ENCODE results near the gene NFKBIA. TPM values are rescaled to one million over a fixed set of nuclear protein-coding genes. Genes with fewer than 3 reads are reported as not detected.
A peak's percentile ranks its signal among the peaks of the same experiment; 100 is the strongest.

Gene NFKBIA
- total RNA-seq, 2 experiments from 2014 or later, result 56.1 to 56.8 TPM

DNA sequence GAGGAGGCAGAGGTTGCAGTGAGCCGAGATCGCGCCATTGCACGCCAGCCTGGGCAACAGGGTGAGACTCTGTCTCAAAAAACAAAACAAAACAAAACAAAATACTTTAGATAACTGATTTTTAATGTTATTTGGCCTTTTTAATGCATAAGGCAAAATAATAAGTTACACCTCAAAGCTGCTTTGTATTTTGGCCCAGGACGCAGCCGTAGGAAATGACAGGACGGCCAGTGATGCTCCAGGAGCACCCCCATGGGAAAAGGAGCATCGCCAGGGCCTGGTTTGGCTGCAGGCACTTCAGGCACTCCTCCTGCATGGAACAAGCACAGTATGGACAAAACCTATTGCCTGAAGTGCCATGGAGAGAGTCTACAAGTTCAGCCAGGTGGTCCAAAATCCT lies 3.5 kb upstream of the NFKBIA start:
- Mint-ChIP-seq H3K36me3 (ENCODE audit: low read depth) (peaks cover 9% of the 10 kb centered on the region), H3K4me3 (no peak overlapping the region), H3K27ac (no peak overlapping the region), H3K4me1 (ENCODE audit: low read depth) (peaks cover 29% of the 10 kb centered on the region), H3K9me3 (ENCODE audit: insufficient read depth) (no peaks in the 10 kb centered on the region), H3K27me3 (ENCODE audit: low read depth) (no peaks in the 10 kb centered on the region)
- DNase-seq (no peak), ATAC-seq (no peak)
- ChIA-PET POLR2A (no interaction called here), CTCF (interaction anchor here (0.9 to 12.0 kb wide), 7 partner anchors 9 to 268 kb away, joined by 3 to 132 read pairs (median 6); no protein-coding TSS in a partner anchor)

DNA sequence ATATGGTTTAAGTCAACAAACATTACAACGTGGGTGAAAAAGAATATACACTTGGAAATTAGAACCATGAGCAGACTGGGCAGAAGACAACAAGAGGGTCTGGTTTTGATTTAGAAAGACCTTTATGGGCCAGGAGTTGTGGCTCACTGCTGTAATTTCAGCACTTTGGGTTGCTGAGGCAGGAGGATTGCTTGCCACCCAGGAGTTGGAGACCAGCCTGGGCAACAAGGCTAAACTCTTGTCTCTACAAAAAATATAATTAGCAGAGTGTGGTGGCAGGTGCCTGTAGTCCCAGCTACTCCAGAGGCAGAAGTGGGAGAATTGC lies 2.7 kb upstream of the NFKBIA start:
- Mint-ChIP-seq H3K27me3 (ENCODE audit: low read depth) (no peaks in the 10 kb centered on the region), H3K27ac (no peak overlapping the region), H3K9me3 (ENCODE audit: insufficient read depth) (no peaks in the 10 kb centered on the region), H3K36me3 (ENCODE audit: low read depth) (peaks cover 17% of the 10 kb centered on the region), H3K4me3 (no peak overlapping the region), H3K4me1 (ENCODE audit: low read depth) (peaks cover 33% of the 10 kb centered on the region)
- no peak for ATAC-seq
- ChIA-PET POLR2A (no interaction called here), CTCF (interaction anchor here (0.9 to 12.0 kb wide), 6 partner anchors 9 to 267 kb away, joined by 3 to 132 read pairs (median 8); no protein-coding TSS in a partner anchor)
- no peak for DNase-seq

DNA sequence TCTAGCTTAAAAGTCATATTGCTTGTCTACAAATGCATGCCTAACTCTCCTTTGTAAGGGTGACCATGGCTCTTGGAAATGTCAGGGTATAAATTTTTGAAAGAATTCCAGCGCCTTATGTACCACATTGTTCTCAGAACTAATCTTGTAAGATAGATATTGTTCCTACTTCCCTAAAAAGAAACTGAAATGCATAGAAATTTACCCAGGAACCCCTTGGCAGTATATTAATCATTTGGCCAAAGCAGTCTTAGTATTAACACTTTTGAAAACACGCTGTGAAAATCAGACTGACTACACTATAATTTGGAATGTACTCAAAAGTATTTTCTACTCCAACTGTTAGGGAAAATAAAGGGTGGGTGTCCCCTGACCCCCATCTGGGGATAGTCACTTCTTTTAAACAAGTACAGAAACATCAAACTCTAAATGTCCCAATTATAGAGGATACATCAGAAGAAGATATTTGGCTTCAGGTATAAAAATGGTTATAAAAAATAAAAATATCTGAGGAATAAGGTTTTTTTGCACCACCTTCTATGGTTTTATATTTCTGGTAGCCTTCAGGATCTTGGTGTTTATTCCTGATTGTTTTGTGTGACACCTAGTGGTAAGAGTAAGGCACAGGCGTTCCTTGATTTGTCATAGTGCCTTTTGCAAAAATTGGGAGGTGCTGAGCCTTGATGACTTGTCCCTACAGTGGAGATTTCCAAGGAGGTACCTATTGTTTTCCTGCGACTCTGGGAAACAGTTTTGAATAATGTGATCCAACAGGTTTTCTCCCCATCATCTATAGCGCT lies 2.2 kb upstream of the NFKBIA start:
- ATAC-seq (no peak), DNase-seq (peak; percentile 46)
- H3K27ac Mint-ChIP-seq, result no peak overlapping the region
- peaks cover 39% of the 10 kb centered on the region for H3K4me1 Mint-ChIP-seq (ENCODE audit: low read depth)
- no peaks in the 10 kb centered on the region for H3K9me3 Mint-ChIP-seq (ENCODE audit: insufficient read depth)
- H3K27me3 Mint-ChIP-seq (ENCODE audit: low read depth), result no peaks in the 10 kb centered on the region
- peaks cover 23% of the 10 kb centered on the region for H3K36me3 Mint-ChIP-seq (ENCODE audit: low read depth)
- ChIA-PET CTCF (interaction anchor here (0.6 to 12.0 kb wide), 31 partner anchors 8 to 363 kb away, joined by 3 to 132 read pairs (median 6); partner anchors contain the start of genes PPP2R3C, PRORP and PSMA6), POLR2A (interaction anchor here (3.5 to 5.9 kb wide), 3 partner anchors 11 to 177 kb away, joined by 37 to 113 read pairs (median 102); partner anchors contain the start of gene PSMA6)
- H3K4me3 Mint-ChIP-seq, result no peak overlapping the region

DNA sequence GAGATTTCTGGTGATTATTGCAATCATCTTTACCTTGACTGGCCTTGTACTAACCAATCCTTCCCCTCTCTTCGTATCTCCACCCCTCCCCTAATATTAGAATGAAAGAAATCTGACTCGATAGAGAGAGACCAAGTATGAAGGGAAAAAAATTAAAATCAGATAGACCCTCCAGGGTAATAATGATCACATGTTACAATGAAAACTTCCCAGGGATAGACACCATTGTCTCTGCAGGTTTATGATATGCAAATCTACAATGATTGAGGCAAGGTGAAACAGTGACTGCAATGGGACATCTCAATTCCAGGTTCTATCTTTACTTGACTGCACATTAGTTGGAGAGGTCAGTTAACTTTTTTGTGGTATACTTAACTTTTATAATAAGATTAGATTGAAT lies 1.5 kb upstream of the NFKBIA start:
- Mint-ChIP-seq H3K36me3 (ENCODE audit: low read depth) (peaks cover 29% of the 10 kb centered on the region), H3K4me1 (ENCODE audit: low read depth) (peaks cover 45% of the 10 kb centered on the region), H3K27me3 (ENCODE audit: low read depth) (no peaks in the 10 kb centered on the region), H3K9me3 (ENCODE audit: insufficient read depth) (no peaks in the 10 kb centered on the region), H3K4me3 (no peak overlapping the region), H3K27ac (no peak overlapping the region)
- no peak for DNase-seq
- ChIA-PET CTCF (interaction anchor here (0.6 to 6.6 kb wide), 26 partner anchors 9 to 363 kb away, joined by 3 to 112 read pairs (median 6); partner anchors contain the start of genes PPP2R3C, PRORP and PSMA6), POLR2A (interaction anchor here (0.6 to 5.9 kb wide), 8 partner anchors 12 to 424 kb away, joined by 3 to 113 read pairs (median 34); partner anchors contain the start of genes PSMA6 and SRP54)
- no peak for ATAC-seq

DNA sequence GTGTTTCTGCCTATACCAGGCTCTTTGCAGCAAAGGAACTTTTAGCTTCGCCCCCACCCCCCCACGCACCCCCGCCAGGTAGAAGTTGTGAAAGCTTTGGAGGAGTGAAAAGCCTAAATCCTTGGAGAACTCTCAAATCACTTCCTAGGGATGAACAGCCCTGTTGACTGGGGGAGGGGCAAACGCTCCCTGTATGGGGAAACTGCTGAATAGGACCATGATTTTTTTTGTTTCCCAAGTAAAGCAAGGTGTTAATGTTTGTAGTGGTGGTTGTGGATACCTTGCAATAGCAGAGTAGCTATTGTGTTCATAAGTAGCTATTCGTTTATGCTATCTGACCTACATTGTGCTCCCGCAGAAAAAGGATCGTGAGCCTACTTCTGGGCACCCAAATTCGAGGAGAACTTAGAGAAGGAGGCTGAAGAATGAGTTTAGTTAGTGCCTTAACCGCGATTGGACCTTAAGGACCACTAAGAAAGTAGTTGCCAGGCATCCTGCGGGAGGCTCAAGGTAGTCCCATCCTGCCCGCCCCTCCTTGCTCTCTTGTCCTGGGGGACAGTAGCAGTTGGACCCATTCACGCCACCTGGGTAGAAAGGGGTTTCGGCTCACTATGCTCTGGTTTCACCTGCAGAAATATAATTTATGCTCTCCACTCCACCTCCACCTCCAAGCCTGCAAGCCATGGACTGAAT lies 901 bp upstream of the NFKBIA start:
- ChIA-PET CTCF (interaction anchor here (0.6 to 6.6 kb wide), 32 partner anchors 10 to 362 kb away, joined by 3 to 112 read pairs (median 6); partner anchors contain the start of genes PPP2R3C, PRORP and PSMA6), POLR2A (interaction anchor here (0.6 to 5.9 kb wide), 49 partner anchors 8 to 775 kb away, joined by 3 to 113 read pairs (median 7); partner anchors contain the start of genes FAM177A1, PPP2R3C, PRORP and PSMA6)
- H3K9me3 Mint-ChIP-seq (ENCODE audit: insufficient read depth), result no peaks in the 10 kb centered on the region

DNA sequence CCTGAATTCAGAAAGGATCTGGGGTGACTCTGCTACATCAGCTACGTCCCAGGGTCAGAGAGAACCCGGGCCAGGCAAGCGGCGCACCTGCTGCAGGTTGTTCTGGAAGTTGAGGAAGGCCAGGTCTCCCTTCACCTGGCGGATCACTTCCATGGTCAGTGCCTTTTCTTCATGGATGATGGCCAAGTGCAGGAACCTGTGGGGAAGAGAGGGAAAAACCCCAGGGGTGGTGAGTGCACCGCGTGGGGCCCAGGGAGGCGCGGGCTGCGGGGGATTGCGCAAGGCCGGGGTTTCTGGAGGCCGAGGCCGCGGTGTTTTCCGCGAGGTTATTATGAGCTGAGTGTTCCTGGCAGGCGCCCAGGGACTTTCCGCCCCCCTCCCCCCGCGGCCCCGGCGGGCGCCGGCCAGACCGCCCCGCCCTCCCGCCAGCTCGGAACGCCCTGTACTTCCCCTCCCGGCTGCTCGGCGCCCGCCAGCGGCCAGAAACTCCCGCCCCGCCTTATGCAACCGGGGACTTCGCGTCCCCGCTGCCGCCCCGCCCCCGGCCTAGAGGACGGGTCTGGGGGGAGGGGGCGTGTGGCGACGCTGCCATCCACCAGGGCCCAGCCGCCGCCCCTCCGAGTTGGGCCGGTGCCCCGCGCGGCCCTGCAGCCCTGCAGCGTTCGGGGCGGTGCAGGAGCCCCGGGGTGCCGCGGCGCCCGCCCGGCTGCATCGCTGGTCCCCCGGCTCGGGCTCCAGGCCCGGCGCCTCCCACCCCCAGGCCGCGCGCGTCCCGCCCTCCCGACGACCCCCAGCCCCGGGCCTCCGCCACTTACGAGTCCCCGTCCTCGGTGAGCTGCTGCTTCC lies 723 bp downstream of the NFKBIA start:
- CTCF ChIA-PET, result interaction anchor here (0.9 to 6.6 kb wide), 26 partner anchors 11 to 357 kb away, joined by 3 to 112 read pairs (median 7); partner anchors contain the start of genes PPP2R3C, PRORP and PSMA6
- ATAC-seq, result peak; percentile 57
- POLR2A ChIA-PET, result interaction anchor here (0.6 to 5.9 kb wide), 51 partner anchors 10 to 807 kb away, joined by 3 to 113 read pairs (median 6); partner anchors contain the start of genes BAZ1A, BRMS1L, FAM177A1 and PPP2R3C
- Mint-ChIP-seq H3K4me1 (ENCODE audit: low read depth) (peaks cover 55% of the 10 kb centered on the region), H3K4me3 (peak overlapping the region; percentile 93), H3K9me3 (ENCODE audit: insufficient read depth) (no peaks in the 10 kb centered on the region), H3K27ac (peak overlapping the region; percentile 97), H3K36me3 (ENCODE audit: low read depth) (peaks cover 47% of the 10 kb centered on the region), H3K27me3 (ENCODE audit: low read depth) (no peaks in the 10 kb centered on the region)
- peak; percentile 91 for DNase-seq

More for the DNA sequence above, 901 bp upstream of the NFKBIA start:
- DNase-seq, result no peak
- no peak for ATAC-seq
- H3K27ac Mint-ChIP-seq, result peak overlapping the region; percentile 97
- peaks cover 35% of the 10 kb centered on the region for H3K36me3 Mint-ChIP-seq (ENCODE audit: low read depth)
- H3K4me3 Mint-ChIP-seq, result peak overlapping the region; percentile 93
- peaks cover 51% of the 10 kb centered on the region for H3K4me1 Mint-ChIP-seq (ENCODE audit: low read depth)
- H3K27me3 Mint-ChIP-seq (ENCODE audit: low read depth), result no peaks in the 10 kb centered on the region

DNA sequence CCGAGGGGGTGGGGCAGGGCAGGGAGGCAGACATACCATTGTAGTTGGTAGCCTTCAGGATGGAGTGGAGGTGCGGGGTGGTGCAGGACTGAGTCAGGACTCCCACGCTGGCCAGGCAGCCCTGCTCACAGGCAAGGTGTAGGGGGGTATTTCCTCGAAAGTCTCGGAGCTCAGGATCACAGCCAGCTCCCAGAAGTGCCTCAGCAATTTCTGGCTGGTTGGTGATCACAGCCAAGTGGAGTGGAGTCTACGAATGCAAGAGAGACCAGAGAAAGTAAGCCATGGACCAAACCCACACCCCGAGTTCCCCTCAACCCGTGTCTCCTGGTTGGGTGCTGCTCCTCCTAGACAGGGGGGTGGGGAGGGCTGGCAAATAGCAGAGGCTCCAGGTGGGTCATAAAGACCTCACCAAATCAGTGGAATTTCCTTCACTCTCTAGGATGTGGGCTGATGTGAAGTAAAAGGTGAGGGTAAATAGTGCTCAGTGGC lies 1.4 kb downstream of the NFKBIA start:
- Mint-ChIP-seq H3K27ac (peak overlapping the region; percentile 86), H3K9me3 (ENCODE audit: insufficient read depth) (no peaks in the 10 kb centered on the region), H3K4me1 (ENCODE audit: low read depth) (peaks cover 57% of the 10 kb centered on the region), H3K36me3 (ENCODE audit: low read depth) (peaks cover 49% of the 10 kb centered on the region), H3K4me3 (peak overlapping the region; percentile 91), H3K27me3 (ENCODE audit: low read depth) (no peaks in the 10 kb centered on the region)
- ATAC-seq (peak; percentile 1), DNase-seq (no peak)
- ChIA-PET CTCF (interaction anchor here (1.0 to 6.6 kb wide), 17 partner anchors 10 to 356 kb away, joined by 3 to 112 read pairs (median 12); partner anchors contain the start of gene PSMA6), POLR2A (interaction anchor here (0.6 to 5.9 kb wide), 37 partner anchors 9 to 528 kb away, joined by 3 to 113 read pairs (median 6); partner anchors contain the start of genes BAZ1A, BRMS1L, FAM177A1 and PPP2R3C)

DNA sequence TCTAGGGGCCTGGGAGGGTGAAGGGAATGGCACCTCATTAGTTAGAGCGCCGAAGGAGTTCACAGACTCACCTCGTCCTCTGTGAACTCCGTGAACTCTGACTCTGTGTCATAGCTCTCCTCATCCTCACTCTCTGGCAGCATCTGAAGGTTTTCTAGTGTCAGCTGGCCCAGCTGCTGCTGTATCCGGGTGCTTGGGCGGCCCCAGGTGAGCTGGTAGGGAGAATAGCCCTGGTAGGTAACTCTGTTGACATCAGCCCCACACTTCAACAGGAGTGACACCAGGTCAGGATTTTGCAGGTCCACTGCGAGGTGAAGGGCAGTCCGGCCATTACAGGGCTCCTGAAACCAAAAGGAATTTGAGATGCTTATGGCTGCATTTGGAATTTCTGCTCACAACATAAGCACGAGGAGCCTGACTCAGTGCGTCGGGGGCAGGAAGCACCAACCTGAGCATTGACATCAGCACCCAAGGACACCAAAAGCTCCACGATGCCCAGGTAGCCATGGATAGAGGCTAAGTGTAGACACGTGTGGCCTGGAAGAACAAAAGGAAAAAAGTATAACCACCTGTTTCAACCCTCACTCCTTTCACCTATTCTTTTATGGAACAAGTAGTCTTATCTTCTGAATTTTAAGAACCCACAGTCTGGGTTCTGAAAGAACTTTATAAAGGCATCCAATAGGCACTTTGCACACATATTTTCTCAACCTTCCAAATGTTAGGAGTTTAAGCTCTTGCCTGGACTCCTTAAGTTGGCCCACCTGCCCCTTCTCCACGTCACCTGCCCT lies 2.0 kb downstream of the NFKBIA start:
- POLR2A ChIA-PET, result interaction anchor here (0.7 to 5.9 kb wide), 20 partner anchors 9 to 420 kb away, joined by 3 to 107 read pairs (median 5); partner anchors contain the start of genes PPP2R3C, PRORP, PSMA6 and SRP54
- Mint-ChIP-seq H3K9me3 (ENCODE audit: insufficient read depth) (no peaks in the 10 kb centered on the region), H3K4me1 (ENCODE audit: low read depth) (peaks cover 59% of the 10 kb centered on the region), H3K27ac (peak overlapping the region; percentile 86), H3K4me3 (peak overlapping the region; percentile 91), H3K27me3 (ENCODE audit: low read depth) (no peaks in the 10 kb centered on the region), H3K36me3 (ENCODE audit: low read depth) (peaks cover 49% of the 10 kb centered on the region)
- no peak for ATAC-seq
- CTCF ChIA-PET, result interaction anchor here (0.9 to 6.6 kb wide), 15 partner anchors 9 to 356 kb away, joined by 3 to 112 read pairs (median 5); partner anchors contain the start of gene PSMA6
- peak; percentile 48 for DNase-seq

DNA sequence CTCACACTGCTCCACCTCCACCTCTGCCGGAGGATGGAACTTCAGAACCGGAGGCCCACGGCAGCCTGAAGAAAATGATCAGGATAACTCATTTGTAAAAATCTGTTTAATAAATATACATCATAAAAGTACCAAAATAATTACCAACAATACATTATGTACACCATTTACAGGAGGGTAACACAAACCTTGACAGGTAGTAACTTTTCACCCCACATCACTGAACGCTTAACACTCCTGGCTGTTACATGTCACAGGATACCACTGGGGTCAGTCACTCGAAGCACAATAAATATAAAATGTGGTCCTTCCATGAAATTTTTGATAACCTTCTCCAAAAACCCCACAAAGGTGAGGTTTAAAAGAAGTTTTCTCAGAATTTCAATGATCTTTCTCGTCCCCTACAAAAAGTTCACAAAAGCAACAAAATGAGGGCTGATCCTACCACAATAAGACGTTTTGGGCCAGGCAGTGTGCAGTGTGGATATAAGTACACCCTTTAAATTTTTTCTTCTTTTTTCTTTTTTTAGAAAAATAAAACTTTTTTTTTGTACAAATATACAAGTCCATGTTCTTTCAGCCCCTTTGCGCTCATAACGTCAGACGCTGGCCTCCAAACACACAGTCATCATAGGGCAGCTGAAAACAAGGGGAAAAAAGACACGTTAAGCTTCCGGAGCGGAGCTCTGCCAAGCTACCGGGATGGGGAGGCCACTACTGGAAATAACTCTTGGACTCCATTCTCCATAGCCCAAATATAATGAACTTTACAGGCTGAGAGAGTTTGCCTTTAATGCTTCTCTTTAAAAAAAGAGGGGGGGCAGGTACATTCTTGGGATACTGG lies 2.9 kb downstream of the NFKBIA start:
- no peak for ATAC-seq
- Mint-ChIP-seq H3K27me3 (ENCODE audit: low read depth) (no peaks in the 10 kb centered on the region), H3K36me3 (ENCODE audit: low read depth) (peaks cover 49% of the 10 kb centered on the region), H3K4me3 (peak overlapping the region; percentile 91), H3K9me3 (ENCODE audit: insufficient read depth) (no peaks in the 10 kb centered on the region), H3K27ac (peak overlapping the region; percentile 86), H3K4me1 (ENCODE audit: low read depth) (peaks cover 59% of the 10 kb centered on the region)
- DNase-seq, result no peak
- ChIA-PET CTCF (interaction anchor here (0.6 to 6.6 kb wide), 17 partner anchors 13 to 355 kb away, joined by 3 to 112 read pairs (median 4); partner anchors contain the start of gene PSMA6), POLR2A (interaction anchor here (0.6 to 5.9 kb wide), 16 partner anchors 15 to 353 kb away, joined by 3 to 107 read pairs (median 4); partner anchors contain the start of genes PPP2R3C, PRORP and PSMA6)
